ENCODE data around the gene GRM7. TPM values are rescaled to one million over a fixed set of nuclear protein-coding genes. Genes with fewer than 3 reads are reported as not detected.

GRM7 gene
- total RNA-seq, 1 donor from 2014 or later, result not detected

DNA sequence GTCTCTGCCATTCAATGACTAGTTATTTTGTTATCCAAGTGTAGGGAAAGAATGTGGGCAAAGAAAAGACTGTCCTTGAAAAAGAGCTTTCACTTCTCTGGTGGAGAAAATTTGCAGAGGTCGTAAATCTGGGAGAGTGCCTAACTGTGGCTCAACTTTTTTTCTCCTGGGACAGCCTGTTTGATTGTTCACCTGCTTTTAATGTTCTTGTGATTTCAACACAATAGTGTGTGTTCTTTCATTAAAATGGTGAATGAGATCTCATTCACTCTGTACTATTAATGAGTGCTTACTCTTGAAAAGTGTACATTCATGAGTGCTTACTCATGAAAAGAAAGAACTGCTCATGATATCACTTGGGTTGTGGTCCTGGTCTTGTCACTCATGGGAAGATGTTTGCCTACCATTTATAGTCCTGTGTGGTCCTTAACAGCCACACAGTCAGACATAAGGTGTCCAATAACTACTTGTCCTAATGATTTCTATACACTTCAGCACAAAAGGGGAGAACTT is 567.3 kb downstream of the GRM7 start:
- DNase-seq (no peak), ATAC-seq (no peak)
- intact Hi-C loops (cut with micrococcal nuclease), result no loop called here

DNA sequence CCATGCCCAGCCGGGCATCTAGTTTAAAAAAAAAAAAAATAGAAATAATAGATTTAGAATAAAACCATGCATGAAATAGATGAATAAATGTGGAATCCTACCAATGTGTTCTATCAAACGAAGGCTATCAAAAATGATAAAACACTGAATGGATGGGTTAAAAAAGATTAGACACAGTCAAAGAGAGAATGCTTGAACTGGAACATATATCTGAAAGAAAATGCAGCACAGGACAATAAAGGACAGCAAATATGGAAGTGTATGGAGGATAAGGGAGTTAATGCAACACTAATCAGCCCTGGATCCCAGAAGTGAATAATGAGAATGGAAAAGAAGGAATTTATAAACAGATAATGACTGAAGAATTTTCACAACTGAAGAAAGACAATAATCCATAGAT is 571.7 kb downstream of the GRM7 start:
- no peak for DNase-seq
- intact Hi-C loops (cut with micrococcal nuclease), result no loop called here
- ATAC-seq, result no peak

DNA sequence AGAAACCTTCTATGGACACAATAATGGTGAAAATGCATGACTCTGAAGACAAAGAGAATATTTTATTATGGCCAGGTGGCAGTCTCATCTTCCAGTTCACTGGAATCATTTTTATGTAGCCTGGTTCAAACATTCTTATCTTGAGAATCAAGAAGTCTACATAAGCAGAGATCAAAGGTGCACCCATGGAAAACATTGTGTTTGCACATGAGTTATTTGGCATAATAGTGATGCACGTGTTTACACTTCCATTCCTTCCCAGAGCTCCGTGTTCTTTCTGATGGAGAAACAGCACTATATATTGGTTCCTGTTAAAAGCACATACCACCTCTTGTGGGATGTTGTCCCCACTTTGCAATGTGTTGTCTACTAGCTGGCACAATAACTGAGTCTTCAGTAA is 572.2 kb downstream of the GRM7 start:
- DNase-seq (no peak), ATAC-seq (no peak)
- intact Hi-C loops (cut with micrococcal nuclease), result no loop called here

DNA sequence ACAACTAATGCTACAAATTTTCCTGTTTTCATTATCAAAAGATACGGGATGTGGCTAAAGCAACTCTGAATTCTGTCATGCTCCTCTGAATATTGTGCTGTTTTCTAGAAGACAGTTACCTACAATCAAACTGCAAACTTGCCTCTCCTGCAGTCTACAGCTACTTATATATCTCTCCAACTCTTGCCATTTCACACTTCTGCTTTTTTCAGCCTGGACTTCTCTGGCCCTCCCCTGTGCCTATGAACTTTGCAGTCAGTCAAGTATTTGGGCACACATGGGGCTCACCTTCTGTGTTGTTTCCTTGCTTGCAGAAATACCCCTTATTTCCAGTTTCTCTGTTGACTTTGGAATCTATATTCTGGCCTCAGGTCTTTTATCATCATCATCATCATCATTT is 575.6 kb downstream of the GRM7 start:
- intact Hi-C loops (cut with micrococcal nuclease), result no loop called here
- no peak for DNase-seq

DNA sequence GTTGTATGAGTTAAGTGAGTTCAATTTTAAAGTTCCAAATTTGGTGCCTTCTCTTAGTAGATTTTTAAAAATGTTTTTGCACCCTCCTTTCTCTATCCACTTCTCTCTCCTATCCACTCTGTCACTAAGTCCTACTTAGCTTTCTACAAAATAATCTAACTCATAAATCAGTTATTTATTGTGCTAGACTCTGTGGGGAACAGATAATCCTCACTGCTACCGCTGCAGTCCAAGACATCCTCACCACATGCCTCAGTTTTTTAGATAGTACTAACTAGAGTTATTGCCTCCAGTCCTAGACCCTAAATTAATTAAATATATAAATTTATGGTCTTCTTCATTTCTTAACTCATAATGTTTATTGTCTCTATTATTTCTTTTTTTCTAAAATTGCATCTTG is 576.3 kb downstream of the GRM7 start:
- intact Hi-C loops (cut with micrococcal nuclease), result no loop called here
- ATAC-seq, result no peak
- no peak for DNase-seq

More for the DNA sequence above, 575.6 kb downstream of the GRM7 start:
- ATAC-seq, result no peak

DNA sequence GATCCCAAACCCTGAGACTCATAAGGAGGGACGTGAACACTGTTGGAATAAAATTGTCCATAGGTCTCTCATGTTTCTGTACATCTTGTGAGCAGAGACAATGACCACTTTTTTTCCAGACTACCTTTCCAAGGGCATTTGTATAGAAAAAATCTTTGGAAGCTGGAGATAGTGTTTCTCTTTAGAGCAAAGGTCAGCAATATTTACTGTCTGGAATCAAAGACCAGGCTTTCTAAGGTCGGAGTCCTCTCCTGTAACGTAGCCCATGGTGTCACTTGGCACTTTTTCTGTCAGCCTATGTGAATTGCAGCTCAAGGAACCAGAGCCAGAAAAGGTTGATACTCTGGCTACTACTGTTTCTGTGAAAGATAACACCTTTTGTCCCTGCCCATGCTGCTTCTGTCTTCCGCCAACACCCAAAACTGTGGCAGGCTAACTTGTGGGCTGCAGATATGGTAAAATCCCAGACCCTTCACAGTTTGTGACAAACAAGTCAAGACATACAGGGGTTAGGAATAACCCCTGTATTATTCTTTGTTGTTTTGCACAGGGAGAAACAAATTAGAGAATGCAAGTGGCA is 578.3 kb downstream of the GRM7 start:
- intact Hi-C loops (cut with micrococcal nuclease), result no loop called here
- ATAC-seq, result no peak
- no peak for DNase-seq

DNA sequence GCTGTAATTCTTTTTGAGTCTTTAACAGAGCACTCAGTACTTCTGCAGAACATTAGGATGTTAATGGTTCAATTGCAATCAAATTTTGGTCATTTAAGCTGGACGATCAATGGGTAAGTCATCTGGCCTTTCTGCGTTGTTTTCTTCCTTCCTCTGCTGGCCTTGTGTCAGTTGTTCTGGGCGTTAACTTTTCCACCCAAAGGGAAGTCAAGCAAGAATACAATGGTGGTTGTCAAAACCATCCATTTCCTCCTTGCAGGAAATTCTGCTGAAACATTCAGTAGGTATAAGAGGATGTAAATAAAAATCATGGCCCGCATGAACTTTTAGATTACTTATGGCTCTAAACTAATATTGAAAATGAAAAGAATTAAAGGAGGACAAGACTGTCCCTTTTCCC is 584.0 kb downstream of the GRM7 start:
- DNase-seq (no peak), ATAC-seq (peak; percentile 26)
- intact Hi-C loops (cut with micrococcal nuclease), result no loop called here

DNA sequence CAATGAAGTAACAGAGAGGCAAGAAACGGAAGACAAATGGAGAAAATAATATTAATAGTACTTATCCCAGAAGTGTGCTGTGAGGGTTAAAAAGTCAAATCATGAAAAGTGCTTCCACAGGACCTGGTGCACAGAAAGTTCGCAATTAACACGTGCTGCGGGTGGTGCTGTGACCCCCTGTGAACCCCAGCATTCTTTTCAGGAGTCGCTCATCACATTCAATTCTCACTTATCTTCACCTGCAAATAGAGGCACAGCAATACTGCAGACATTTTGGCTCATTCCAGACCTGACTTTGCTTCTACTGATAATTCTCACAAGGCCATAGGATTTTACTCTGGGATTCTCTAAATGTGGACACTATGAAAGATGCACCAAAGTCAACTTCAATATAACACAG is 584.4 kb downstream of the GRM7 start:
- DNase-seq (no peak), ATAC-seq (no peak)
- intact Hi-C loops (cut with micrococcal nuclease), result no loop called here

DNA sequence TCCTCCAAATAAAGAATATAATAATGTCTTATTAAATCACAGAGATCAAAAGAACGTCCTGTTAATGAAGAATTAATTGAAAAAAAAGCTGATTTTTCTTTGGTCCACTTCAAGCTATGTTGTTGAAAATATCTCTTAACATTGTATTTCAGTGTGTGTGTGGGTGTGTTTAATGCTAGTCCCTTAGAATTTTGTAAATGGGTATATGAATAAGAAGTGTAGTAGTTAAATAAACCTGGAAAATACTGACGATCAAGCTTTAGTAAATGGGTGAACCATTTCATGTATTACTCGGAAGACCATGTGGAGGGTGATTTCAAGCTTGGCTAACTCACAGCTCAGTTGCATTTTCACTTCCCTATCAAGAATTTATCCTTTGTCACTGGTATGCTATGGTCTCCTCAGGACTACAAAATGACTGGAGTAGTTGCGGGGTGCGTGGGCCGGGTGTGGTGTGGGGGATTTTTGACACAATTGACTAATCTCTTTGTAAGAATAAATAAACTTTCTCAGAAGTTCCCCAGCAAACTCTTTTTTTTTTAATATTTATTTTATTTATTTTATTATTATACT is 586.4 kb downstream of the GRM7 start:
- intact Hi-C loops (cut with micrococcal nuclease), result no loop called here
- no peak for DNase-seq

DNA sequence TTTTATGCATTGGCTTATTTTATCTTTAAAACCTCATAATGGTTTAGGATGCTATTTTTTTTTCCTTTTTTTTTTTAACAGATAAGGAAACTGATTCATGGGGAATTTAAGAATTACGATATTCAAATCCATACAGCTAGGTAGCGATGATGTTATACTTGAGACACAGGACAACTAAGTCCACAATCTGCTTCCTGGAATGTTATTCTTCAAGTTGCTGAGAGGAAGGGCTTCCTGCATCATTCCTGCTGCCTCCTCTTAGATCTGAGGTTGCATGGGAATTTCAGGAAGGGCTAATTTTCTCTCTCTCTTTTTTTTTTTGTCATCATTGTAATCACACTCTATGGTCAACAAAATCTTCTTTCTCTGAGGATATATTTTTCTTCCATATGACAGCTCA is 595.5 kb downstream of the GRM7 start:
- no peak for ATAC-seq
- intact Hi-C loops (cut with micrococcal nuclease), result no loop called here
- DNase-seq, result no peak

More for the DNA sequence above, 586.4 kb downstream of the GRM7 start:
- no peak for ATAC-seq

DNA sequence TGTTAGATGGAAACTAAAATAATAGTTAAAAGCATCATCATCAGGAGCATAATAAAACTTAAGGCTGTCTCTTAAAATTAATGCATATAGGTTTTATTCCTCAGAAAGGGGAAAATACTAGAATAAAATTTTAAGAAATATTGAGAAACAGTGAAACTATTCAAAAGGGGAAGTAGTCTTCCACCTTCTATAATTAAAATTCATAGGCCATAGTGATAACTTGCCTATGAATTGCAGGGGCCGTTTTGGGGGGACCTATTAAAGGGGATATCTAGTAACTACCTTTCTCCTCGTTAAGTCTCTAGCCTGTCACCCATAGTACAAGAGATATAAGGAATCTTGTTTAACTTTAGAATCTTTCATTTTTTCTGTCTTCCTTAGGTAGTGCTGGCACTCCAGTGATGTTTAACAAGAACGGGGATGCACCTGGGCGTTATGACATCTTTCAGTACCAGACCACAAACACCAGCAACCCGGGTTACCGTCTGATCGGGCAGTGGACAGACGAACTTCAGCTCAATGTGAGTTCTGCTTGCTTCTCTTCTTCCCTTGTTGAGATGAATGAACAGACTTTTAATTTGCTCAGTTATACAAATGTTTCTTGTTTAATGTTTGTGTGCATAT is 600.4 kb downstream of the GRM7 start:
- no peak for ATAC-seq
- DNase-seq, result no peak
- intact Hi-C loops (cut with micrococcal nuclease), result no loop called here

DNA sequence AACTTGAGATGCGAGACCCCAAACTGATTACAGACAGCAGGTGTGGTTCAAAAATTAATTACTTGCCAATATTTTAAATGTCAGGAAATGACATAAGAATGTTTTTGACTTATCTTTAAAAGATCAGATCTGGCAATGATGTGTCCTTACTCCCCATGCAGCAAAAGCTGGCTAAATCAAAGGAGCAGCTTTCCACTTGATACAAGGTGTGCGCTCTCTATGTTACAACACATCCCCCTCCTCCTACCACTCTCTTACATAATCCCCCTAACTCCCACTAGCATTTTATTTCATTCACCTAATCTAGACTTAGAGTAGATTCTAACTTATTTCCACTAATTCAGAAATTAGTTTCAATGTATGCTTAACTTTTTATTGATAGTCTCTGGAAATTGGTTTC is 609.0 kb downstream of the GRM7 start:
- no peak for ATAC-seq

DNA sequence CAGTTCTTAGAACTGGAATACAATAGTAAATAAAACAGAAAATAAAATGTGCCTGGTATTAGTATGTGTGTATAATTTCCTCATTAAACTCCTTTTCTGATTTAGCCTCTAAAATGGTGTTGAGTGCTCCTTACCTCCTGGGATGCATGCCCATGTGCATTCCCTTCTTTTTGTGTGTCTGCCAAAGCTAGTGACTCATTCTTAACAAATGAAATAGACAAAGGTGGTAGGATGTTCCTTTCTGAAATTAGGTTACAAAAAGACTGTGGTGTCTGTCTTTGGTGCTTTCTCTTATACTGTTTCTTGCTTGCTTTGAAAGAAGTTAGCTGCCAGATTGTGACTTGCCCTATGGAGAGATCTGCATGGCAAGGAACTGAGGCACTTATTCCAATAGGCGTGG is 623.7 kb downstream of the GRM7 start:
- ATAC-seq, result no peak
- no peak for DNase-seq
- intact Hi-C loops (cut with micrococcal nuclease), result no loop called here

More for the DNA sequence above, 609.0 kb downstream of the GRM7 start:
- intact Hi-C loops (cut with micrococcal nuclease), result no loop called here
- DNase-seq, result no peak

DNA sequence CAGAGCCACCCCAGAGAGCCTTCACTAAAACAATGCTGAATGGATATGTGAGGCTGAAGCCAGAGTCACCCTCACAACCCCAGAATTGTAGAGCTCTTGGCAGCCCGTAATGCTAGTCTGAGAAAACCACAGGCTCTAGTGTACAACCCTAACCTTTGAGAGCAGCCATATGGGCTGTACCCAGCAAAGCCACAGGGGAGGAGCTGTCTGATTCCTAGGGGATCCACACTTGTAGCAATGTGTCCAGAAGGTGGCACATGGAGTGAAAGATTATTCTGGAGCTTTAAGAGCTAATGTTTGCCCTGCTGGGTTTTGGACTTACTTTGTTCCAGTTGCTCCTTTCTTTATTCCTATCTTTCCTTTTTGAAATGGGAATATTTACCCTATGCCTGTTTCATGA is 626.8 kb downstream of the GRM7 start:
- DNase-seq (no peak), ATAC-seq (no peak)
- intact Hi-C loops (cut with micrococcal nuclease), result no loop called here

DNA sequence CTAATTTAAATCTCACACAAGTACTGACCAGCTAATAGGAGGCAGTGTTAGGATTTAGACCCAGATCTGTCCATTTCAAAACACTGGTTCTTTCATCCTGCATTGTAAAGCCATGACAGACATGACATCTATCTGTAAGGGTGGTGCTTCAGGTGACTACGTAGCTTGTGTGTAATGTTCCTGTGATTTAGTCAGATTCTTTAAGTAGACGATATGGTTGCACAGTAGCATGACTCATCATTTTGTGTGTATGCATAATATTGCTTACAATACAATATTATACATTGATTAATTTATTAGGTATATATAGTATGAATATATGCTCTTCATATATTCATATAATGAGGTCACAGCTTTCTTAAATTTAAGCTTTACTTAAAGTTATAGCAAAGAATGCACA is 628.5 kb downstream of the GRM7 start:
- no peak for ATAC-seq
- intact Hi-C loops (cut with micrococcal nuclease), result no loop called here
- DNase-seq, result no peak

DNA sequence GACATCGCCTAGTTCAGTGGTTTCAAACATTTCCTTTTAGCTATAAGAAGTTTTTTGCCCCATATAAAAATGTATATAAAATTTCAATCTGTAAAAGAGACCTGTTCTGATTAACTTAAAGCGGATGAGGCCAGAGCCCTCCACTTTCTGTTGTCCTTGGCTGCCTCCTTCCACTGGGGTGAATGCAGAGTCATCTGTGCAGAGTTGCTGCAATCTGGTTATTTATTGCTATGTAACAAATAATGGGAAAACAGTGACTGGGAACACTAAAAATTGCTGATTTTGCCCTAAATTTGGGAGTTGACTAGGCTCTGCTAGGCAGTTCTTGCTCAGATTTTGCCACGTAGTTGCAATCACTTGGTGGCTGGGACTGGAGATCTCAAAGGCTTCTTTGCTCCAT is 637.8 kb downstream of the GRM7 start:
- intact Hi-C loops (cut with micrococcal nuclease), result no loop called here
- DNase-seq (no peak), ATAC-seq (no peak)

DNA sequence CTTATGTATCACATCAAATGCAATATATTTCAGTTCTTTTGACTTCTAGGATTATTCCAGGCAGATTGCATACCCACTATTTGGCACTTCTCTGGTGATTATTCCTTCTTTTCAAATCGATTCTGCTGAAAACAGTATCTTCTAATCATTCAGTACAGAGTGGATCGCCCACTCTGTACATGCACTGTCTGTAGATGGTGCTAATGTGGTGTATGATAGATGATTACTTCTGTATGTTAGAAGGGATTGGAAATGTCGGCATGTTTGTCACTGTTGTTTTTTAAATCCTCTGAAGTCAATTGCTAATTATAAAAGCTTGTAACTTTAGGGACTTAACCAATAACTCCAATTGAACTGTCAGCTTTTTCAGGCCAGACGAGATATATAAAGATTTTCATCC is 642.5 kb downstream of the GRM7 start:
- DNase-seq (no peak), ATAC-seq (no peak)
- intact Hi-C loops (cut with micrococcal nuclease), result no loop called here

DNA sequence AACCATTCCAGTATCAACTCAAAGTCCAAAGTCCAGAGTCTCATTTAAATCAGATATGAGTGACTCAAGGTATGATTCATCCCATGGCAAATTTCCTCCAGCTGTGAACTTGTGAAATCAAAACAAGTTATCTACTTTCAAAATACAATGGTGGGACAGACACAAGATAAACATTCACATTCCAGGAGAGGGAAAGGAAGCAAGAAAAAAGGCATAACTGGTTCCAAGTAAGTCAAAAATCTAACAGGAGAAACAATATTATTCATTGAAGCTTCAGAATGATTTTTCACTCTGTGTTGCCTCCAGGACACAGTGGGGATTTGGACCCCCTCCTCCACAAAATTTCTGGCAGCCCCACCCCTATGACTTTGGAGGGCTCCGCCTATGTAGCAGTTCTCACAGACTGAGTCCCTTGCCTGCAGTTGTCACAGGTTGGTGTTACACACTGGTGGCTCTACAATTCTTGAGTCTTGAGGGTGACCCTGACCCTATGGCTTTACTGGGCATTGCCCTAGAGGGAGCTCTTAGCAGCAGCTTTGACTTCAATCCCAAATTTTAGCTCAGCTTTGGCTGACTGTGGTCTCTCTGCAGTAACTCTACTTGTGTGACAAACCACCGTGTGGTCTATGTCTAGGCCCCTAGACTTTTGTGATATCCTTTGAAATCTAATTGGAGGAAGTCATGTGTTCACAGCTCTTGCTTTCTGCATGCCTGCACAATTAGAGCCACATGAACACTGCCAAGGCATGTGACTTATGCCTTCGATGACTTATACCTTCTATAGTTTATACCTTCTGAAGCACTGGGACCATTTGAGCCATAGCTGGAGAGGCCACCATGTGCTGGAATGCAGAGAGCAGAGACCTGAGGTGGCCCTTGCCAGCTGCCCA is 644.2 kb downstream of the GRM7 start:
- ATAC-seq (peak; percentile 84), DNase-seq (no peak)
- intact Hi-C loops (cut with micrococcal nuclease), result no loop called here

DNA sequence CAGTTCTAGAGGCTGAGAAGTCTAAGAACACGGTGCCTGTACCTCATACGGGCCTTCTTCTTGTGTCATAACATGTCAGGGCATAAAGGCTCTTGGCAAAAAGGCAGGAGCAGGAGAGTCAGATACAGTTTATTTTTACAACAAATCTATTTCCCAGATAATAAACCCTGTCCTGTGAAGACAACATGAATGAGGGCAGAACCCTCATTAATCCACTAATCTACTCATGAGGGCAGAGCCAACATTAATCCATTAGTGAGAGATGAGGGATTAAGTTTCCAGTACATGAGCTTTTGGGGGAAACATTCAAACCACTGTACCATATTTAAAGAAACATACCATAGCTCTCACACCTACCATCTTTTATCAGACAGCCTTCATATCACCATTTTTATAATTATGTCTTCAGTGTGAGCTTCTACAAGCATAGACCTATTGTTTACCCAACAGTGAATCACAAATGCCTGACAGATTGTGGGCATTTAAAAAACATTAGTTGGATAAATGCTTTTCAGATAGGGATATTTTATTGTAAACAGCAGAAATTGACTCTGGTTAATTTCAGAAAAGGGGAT is 645.8 kb downstream of the GRM7 start:
- intact Hi-C loops (cut with micrococcal nuclease), result no loop called here
- DNase-seq (no peak), ATAC-seq (no peak)

DNA sequence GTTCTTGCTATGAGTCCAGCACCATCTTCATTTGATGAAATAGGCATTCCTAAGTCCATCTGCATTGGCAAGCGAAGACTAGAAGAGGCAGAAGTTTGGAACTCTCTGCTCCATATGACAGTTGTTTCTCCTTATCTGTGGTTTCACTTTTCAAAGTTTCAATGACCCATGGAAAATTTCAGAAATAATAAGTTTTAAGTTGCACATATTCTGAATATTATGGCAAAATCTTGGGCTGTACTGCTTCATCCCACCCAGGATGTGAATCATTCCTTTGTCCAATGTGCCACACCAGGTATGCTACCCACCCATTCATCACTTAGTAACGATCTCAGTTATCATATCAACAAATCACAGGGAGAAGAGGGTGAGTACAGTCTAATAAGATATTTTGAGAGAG is 647.9 kb downstream of the GRM7 start:
- intact Hi-C loops (cut with micrococcal nuclease), result no loop called here

More for the DNA sequence above, 647.9 kb downstream of the GRM7 start:
- ATAC-seq (no peak), DNase-seq (no peak)

Data from left ventricle myocardium superior (tissue), 1 donor.